ENCODE data around the gene RMND5B.

Gene RMND5B

DNA sequence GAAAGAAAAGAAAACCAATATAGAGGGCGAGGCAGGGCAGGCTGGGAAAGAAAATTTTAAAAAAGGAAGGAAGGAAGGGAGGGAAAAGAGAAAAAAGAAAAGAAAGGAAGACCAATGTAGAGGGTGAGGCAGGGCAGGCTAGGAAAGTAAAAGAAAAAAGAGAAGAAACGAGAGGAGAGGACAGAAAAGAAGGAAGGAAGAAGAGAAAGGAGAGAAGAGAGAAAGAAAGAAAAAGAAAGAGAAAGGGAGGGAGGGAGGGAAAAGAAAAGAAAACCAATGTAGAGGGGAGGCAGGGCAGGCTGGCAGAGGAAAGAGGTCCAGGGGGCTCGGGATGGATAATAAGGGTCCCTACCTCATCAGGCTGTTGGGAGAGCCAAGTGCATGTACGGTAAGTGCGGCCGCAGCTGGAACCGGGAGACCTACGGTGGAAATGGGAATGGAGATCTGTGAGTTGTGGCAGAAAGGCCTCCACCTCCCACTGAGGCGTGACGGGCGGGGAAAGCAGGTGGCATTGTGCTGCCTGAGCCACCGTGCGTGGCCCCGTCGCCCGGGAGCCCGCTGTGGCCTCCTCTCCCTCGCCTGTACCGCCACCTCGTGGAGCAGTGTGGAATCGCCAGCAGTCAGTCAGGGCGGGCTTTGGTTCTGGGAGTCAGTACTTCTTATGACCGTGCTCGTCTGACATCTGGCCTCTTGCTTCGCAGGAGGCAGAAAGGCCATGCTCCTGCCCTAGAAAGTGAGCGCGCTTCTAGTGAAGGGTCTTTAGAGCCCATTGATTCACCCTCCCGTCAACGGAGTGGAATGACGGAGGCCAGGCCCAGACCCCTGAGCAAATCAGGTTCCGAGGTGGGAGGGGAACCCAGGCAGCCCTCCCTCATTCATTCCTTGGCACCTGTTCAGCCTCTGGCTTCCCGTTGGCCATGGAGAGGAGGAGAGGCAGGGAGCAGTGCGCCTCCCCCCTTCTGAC lies 33.2 kb downstream of the RMND5B start:
- Histone ChIP-seq H3K9me3 (ENCODE audit: control insufficient read depth in 1 of 2, low read length in 2 of 2) (no peaks in the 10 kb centered on the region), H3K9ac (ENCODE audit: low read depth in 1 of 2, low read length in 2 of 2) (peak overlapping the region; percentile 32 to 38), H3K4me3 (ENCODE audit: low read depth in 1 of 2, low read length in 2 of 2) (peak overlapping the region; percentile 34 to 44), H3K27me3 (ENCODE audit: control insufficient read depth in 1 of 2, insufficient read depth in 2 of 2, low read length in 2 of 2) (peaks cover 5 to 6% of the 10 kb centered on the region in 2 donors), H3K27ac (ENCODE audit: low read depth, low read length) (no peak overlapping the region), H3K36me3 (ENCODE audit: control insufficient read depth in 1 of 2, insufficient read depth in 2 of 2, low read length in 2 of 2) (no peaks in the 10 kb centered on the region), H3K4me1 (ENCODE audit: control insufficient read depth in 1 of 2, insufficient read depth in 2 of 2, low read length in 2 of 2) (peaks cover 8% of the 10 kb centered on the region in 2 donors)

DNA sequence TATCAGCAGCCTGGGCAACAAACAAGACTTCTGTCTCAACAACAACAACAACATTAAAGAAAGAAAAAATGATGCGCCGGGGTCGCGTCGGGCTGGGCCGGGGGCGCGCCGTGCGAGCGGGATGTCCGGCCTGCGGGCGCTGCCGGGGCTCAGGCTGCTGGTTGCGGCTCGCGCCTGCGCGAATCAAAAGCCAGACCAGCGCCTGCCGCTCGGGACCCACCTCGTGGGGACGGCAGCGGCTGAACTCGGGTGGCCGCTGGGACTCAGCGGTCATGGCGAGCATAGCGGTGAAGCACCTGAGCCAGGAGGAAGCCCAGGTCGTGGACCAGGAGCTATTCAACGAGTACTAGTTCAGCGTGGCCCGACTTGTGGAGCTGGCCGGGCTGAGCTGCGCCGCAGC lies 34.8 kb downstream of the RMND5B start:
- H3K9ac ChIP-seq (ENCODE audit: low read depth in 1 of 2, low read length in 2 of 2): no peak overlapping the region
- no peak overlapping the region for H3K27ac ChIP-seq (ENCODE audit: low read depth, low read length)
- no peaks in the 10 kb centered on the region for H3K36me3 ChIP-seq (ENCODE audit: control insufficient read depth in 1 of 2, insufficient read depth in 2 of 2, low read length in 2 of 2)
- no peaks in the 10 kb centered on the region for H3K9me3 ChIP-seq (ENCODE audit: control insufficient read depth in 1 of 2, low read length in 2 of 2)
- peaks cover 8% of the 10 kb centered on the region in 2 donors for H3K4me1 ChIP-seq (ENCODE audit: control insufficient read depth in 1 of 2, insufficient read depth in 2 of 2, low read length in 2 of 2)
- peaks cover 5 to 6% of the 10 kb centered on the region in 2 donors for H3K27me3 ChIP-seq (ENCODE audit: control insufficient read depth in 1 of 2, insufficient read depth in 2 of 2, low read length in 2 of 2)
- H3K4me3 ChIP-seq (ENCODE audit: low read depth in 1 of 2, low read length in 2 of 2): no peak overlapping the region

DNA sequence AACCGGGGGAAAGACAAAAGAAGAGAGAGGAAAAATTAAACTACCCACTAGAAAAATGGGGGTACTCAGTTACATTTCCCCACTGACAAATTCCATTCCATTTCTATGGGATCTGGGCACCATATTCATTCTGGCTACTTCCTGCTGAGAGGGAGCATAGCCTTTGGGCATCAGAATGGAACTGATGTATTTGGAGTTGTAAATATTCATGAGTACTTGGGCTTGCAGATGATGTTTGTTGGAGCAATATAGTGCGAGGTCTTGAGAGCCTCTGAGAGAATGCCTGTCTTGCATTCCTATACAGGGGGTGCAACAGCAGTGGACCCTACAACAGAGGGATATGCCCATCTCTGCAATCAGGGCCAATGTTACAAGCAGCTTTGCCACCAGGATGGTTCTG lies 39.6 kb downstream of the RMND5B start:
- no peaks in the 10 kb centered on the region for H3K4me1 ChIP-seq (ENCODE audit: control insufficient read depth in 1 of 2, insufficient read depth in 2 of 2, low read length in 2 of 2)

DNA sequence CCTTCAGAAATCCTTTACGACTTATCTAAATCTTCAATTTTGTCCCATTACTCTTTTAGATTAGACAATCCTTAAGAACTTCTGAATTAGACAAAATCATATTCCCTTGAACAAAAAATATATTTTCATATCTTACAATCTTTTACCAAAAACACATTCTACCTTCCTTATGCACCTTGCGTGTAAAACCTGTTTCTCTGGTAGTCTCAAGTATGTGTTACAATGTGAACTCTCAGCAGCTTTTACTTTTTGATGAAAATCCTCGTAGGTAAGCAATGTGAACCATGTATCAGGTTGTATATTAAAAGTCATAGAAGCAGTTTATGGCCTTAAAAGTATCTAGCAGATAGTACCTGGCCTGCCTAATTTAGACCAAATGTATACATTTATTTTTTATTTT lies 43.6 kb downstream of the RMND5B start:
- no peaks in the 10 kb centered on the region for H3K36me3 ChIP-seq (ENCODE audit: control insufficient read depth in 1 of 2, insufficient read depth in 2 of 2, low read length in 2 of 2)
- no peak overlapping the region for H3K9ac ChIP-seq (ENCODE audit: low read depth in 1 of 2, low read length in 2 of 2)
- no peaks in the 10 kb centered on the region for H3K4me1 ChIP-seq (ENCODE audit: control insufficient read depth in 1 of 2, insufficient read depth in 2 of 2, low read length in 2 of 2)
- no peak overlapping the region for H3K27ac ChIP-seq (ENCODE audit: low read depth, low read length)
- no peaks in the 10 kb centered on the region for H3K27me3 ChIP-seq (ENCODE audit: control insufficient read depth in 1 of 2, insufficient read depth in 2 of 2, low read length in 2 of 2)
- no peak overlapping the region for H3K4me3 ChIP-seq (ENCODE audit: low read depth in 1 of 2, low read length in 2 of 2)
- no peaks in the 10 kb centered on the region for H3K9me3 ChIP-seq (ENCODE audit: control insufficient read depth in 1 of 2, low read length in 2 of 2)

More for the DNA sequence above, 39.6 kb downstream of the RMND5B start:
- Histone ChIP-seq H3K27ac (ENCODE audit: low read depth, low read length) (no peak overlapping the region), H3K9ac (ENCODE audit: low read depth in 1 of 2, low read length in 2 of 2) (no peak overlapping the region), H3K36me3 (ENCODE audit: control insufficient read depth in 1 of 2, insufficient read depth in 2 of 2, low read length in 2 of 2) (no peaks in the 10 kb centered on the region), H3K4me3 (ENCODE audit: low read depth in 1 of 2, low read length in 2 of 2) (no peak overlapping the region), H3K27me3 (ENCODE audit: control insufficient read depth in 1 of 2, insufficient read depth in 2 of 2, low read length in 2 of 2) (no peaks in the 10 kb centered on the region), H3K9me3 (ENCODE audit: control insufficient read depth in 1 of 2, low read length in 2 of 2) (no peaks in the 10 kb centered on the region)

DNA sequence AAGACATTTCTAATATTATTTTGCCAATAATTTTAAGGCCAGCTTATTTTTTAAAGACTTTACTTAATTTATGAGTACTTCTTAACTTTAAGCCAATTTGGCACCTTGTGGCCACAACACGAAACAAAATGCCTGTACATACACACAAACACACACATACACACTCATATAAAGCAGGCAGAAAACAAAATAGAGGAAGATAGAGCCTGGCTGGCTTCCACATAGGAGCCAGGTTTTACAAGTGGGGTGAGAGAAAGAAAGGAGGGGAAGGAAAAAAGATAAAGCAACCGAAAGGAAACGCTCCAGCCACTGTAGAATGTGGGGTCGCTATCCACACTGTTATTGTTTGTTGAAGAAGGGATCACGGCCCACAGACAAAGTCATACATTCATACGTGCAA lies 46.0 kb downstream of the RMND5B start:
- H3K9ac ChIP-seq (ENCODE audit: low read depth in 1 of 2, low read length in 2 of 2): no peak overlapping the region

DNA sequence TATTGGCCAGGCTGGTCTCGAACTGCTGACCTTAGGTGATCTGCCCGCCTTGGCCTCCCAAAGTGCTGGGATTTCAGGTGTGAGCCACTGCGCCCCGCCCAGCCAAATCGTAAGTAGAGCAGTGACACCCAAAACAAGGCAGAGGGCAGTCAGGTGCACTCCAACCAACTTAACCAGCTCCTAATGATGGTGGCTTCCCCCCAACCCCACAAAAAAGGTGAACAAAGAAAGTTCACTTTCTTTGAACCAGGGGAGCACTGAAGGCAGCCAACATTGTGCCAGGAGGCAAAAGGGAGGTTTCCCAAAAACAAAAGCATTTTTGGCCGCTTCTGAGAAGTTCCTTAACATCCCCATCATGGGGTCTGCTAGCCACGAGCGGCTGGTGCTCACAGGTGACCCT lies 46.8 kb downstream of the RMND5B start:
- H3K4me1 ChIP-seq (ENCODE audit: control insufficient read depth in 1 of 2, insufficient read depth in 2 of 2, low read length in 2 of 2): no peaks in the 10 kb centered on the region
- H3K27ac ChIP-seq (ENCODE audit: low read depth, low read length): no peak overlapping the region
- H3K36me3 ChIP-seq (ENCODE audit: control insufficient read depth in 1 of 2, insufficient read depth in 2 of 2, low read length in 2 of 2): no peaks in the 10 kb centered on the region
- H3K9ac ChIP-seq (ENCODE audit: low read depth in 1 of 2, low read length in 2 of 2): no peak overlapping the region
- H3K27me3 ChIP-seq (ENCODE audit: control insufficient read depth in 1 of 2, insufficient read depth in 2 of 2, low read length in 2 of 2): no peaks in the 10 kb centered on the region
- H3K4me3 ChIP-seq (ENCODE audit: low read depth in 1 of 2, low read length in 2 of 2): no peak overlapping the region
- no peaks in the 10 kb centered on the region for H3K9me3 ChIP-seq (ENCODE audit: control insufficient read depth in 1 of 2, low read length in 2 of 2)

More for the DNA sequence above, 46.0 kb downstream of the RMND5B start:
- Histone ChIP-seq H3K4me3 (ENCODE audit: low read depth in 1 of 2, low read length in 2 of 2) (no peak overlapping the region), H3K27ac (ENCODE audit: low read depth, low read length) (no peak overlapping the region), H3K36me3 (ENCODE audit: control insufficient read depth in 1 of 2, insufficient read depth in 2 of 2, low read length in 2 of 2) (no peaks in the 10 kb centered on the region), H3K9me3 (ENCODE audit: control insufficient read depth in 1 of 2, low read length in 2 of 2) (no peaks in the 10 kb centered on the region), H3K4me1 (ENCODE audit: control insufficient read depth in 1 of 2, insufficient read depth in 2 of 2, low read length in 2 of 2) (no peaks in the 10 kb centered on the region), H3K27me3 (ENCODE audit: control insufficient read depth in 1 of 2, insufficient read depth in 2 of 2, low read length in 2 of 2) (no peaks in the 10 kb centered on the region)

DNA sequence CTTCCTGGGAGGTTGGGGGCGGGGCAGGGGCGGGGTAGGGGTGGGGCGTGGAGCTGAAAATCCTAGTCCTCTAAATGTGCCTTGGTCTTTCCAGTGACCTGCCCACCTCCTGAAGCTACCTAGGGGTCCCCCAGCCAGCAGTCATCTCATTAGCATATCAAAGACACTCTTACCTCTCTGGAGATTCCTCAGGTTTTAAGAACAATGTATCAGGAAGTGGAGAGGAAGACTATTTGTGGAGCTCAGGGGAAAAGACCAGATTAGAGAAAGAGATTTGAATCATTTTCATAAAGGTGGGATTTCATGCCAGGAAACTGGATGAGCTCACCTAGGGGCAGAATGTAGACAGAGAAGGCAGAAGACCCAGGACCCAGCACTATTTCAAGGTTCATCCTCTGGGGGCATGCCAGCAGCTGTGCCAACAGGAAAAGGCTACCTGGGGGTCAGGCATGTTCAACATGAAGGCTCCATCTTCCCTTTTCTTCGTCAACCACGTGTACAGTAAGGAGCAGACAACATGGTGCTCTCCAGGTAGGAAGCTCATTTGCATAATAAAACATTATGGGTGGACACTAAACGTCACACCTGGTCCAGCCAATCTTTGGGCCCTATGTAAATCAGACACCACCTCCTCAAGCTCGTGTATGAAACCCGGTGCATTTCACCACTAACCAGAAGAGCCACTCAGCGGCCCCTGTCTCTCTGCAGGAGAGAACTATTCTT lies 49.5 kb downstream of the RMND5B start:
- H3K9ac ChIP-seq (ENCODE audit: low read depth in 1 of 2, low read length in 2 of 2): no peak overlapping the region
- H3K36me3 ChIP-seq (ENCODE audit: control insufficient read depth in 1 of 2, insufficient read depth in 2 of 2, low read length in 2 of 2): no peaks in the 10 kb centered on the region
- H3K4me3 ChIP-seq (ENCODE audit: low read depth in 1 of 2, low read length in 2 of 2): no peak overlapping the region
- H3K27me3 ChIP-seq (ENCODE audit: control insufficient read depth in 1 of 2, insufficient read depth in 2 of 2, low read length in 2 of 2): no peaks in the 10 kb centered on the region
- no peaks in the 10 kb centered on the region for H3K9me3 ChIP-seq (ENCODE audit: control insufficient read depth in 1 of 2, low read length in 2 of 2)
- no peak overlapping the region for H3K27ac ChIP-seq (ENCODE audit: low read depth, low read length)
- H3K4me1 ChIP-seq (ENCODE audit: control insufficient read depth in 1 of 2, insufficient read depth in 2 of 2, low read length in 2 of 2): no peaks in the 10 kb centered on the region

DNA sequence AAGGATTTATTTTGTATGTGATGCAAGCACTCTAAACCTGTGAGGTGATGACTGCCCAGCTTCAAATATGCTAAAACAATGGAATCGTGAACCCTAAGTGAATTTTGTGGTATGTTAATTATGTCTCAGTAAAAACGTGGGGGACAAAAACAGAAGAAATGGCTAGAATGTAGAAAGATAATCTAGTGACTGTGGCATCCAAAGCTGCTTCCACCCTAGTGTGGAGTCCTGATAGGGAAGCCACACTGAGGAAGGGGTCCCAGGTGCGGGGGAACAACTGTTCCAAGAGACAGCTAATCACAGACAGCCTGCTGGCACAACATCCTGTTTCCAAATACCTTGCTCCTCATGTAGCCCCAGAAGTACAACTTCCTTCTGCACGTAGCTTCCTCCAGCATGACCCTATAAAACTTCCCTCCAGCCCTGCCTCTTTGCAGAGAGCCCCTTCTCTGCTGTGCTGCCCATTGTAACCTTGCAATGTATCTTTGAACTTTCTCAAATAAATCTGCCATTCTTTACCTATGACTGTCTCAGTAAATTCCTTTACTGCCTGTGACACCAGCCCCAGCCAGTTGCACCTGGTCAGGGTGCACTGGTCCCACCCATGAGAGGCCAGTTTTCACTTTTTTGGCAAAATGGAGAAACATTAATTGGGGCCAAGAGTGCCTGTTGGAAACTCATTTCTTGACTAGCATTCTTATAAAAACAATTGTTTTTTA lies 51.5 kb downstream of the RMND5B start:
- Histone ChIP-seq H3K27ac (ENCODE audit: low read depth, low read length) (no peak overlapping the region), H3K4me3 (ENCODE audit: low read depth in 1 of 2, low read length in 2 of 2) (no peak overlapping the region), H3K27me3 (ENCODE audit: control insufficient read depth in 1 of 2, insufficient read depth in 2 of 2, low read length in 2 of 2) (no peaks in the 10 kb centered on the region), H3K9me3 (ENCODE audit: control insufficient read depth in 1 of 2, low read length in 2 of 2) (no peaks in the 10 kb centered on the region), H3K4me1 (ENCODE audit: control insufficient read depth in 1 of 2, insufficient read depth in 2 of 2, low read length in 2 of 2) (no peaks in the 10 kb centered on the region), H3K36me3 (ENCODE audit: control insufficient read depth in 1 of 2, insufficient read depth in 2 of 2, low read length in 2 of 2) (no peaks in the 10 kb centered on the region), H3K9ac (ENCODE audit: low read depth in 1 of 2, low read length in 2 of 2) (no peak overlapping the region)

DNA sequence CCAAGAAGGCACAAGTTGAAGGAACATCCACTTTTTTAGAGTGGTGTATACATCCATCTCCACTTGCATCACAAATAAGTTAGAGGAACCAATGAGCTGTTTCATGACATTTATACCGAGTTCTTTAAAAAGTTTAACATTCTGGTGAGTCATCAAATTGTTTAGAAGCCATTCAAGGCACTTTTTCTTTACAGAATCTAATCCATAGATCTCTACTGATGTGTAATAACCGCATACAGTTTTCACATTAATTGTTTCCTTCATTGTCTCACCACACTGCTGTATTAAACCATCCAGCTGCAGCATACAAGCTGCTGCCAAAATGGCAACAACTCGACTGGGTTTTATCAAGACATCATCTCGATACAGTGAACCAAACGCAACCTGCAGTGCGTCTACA lies 55.6 kb downstream of the RMND5B start:
- Histone ChIP-seq H3K27ac (ENCODE audit: low read depth, low read length) (no peak overlapping the region), H3K4me3 (ENCODE audit: low read depth in 1 of 2, low read length in 2 of 2) (no peak overlapping the region), H3K27me3 (ENCODE audit: control insufficient read depth in 1 of 2, insufficient read depth in 2 of 2, low read length in 2 of 2) (no peaks in the 10 kb centered on the region), H3K9me3 (ENCODE audit: control insufficient read depth in 1 of 2, low read length in 2 of 2) (no peaks in the 10 kb centered on the region), H3K36me3 (ENCODE audit: control insufficient read depth in 1 of 2, insufficient read depth in 2 of 2, low read length in 2 of 2) (no peaks in the 10 kb centered on the region), H3K4me1 (ENCODE audit: control insufficient read depth in 1 of 2, insufficient read depth in 2 of 2, low read length in 2 of 2) (no peaks in the 10 kb centered on the region), H3K9ac (ENCODE audit: low read depth in 1 of 2, low read length in 2 of 2) (no peak overlapping the region)

DNA sequence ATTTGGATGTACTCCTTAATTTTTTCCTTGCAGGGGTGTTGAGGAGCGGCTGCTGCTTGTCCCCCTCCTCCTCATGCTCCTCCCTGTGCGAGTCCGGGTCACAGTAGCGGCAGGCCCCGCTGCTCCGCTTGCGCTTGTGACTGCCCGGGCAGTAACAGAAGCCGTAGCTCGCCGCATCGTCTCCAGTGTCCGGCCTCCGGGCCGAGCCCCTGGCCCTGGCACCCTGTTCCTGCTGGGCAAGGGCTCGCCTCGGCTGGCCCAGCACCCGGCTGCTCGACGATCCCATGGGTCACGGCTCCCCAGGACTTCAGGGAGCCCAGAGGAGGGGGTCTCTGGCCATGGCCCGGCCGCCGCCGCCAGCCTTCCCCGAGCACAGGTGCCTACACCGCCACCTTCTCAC lies 56.2 kb downstream of the RMND5B start, which contains the start of gene GMCL2:
TSS of gene GMCL2 (minus strand) at position 358 of the 400 bp plus-strand sequence. CDS start at position 286, 72 bp downstream.
- Histone ChIP-seq H3K27ac (ENCODE audit: low read depth, low read length) (no peak within 1 kb of the TSS), H3K4me3 (ENCODE audit: low read depth in 1 of 2, low read length in 2 of 2) (no peak within 1 kb of the TSS), H3K36me3 (ENCODE audit: control insufficient read depth in 1 of 2, insufficient read depth in 2 of 2, low read length in 2 of 2) (no peaks in the 10 kb centered on the region), H3K27me3 (ENCODE audit: control insufficient read depth in 1 of 2, insufficient read depth in 2 of 2, low read length in 2 of 2) (no peaks in the 10 kb centered on the region), H3K4me1 (ENCODE audit: control insufficient read depth in 1 of 2, insufficient read depth in 2 of 2, low read length in 2 of 2) (no peaks in the 10 kb centered on the region), H3K9me3 (ENCODE audit: control insufficient read depth in 1 of 2, low read length in 2 of 2) (no peaks in the 10 kb centered on the region), H3K9ac (ENCODE audit: low read depth in 1 of 2, low read length in 2 of 2) (no peak within 1 kb of the TSS)

Measured in duodenal mucosa (tissue), 2 donors.